Transverse colon (tissue), 4 donors: ENCODE results near the gene PIGX. TPM values are rescaled to one million over a fixed set of nuclear protein-coding genes. Genes with fewer than 3 reads are reported as not detected.
"Not testable (repeated sequence)": the region's sequence is repeated elsewhere in the genome, so short reads cannot be mapped to it uniquely, and the experiment has no call there.

Experiments
- DNase-seq: peaks from one replicate; pipeline ENCODE4 v3.0.0-alpha.2; 2019
- H3K27ac ChIP-seq, 4 donors: fragments of 200-600 bp; sonication (generic); 2 replicates each; pipeline ENCODE4 v1.5.1; 2016 to 2018; ENCODE audit warnings: inconsistent platforms in 4 of 4
- H3K27me3 ChIP-seq: fragments of 200-600 bp; sonication (generic); 2 replicates; pipeline ENCODE4 v1.5.1; 2017; ENCODE audit warnings: inconsistent platforms
- H3K36me3 ChIP-seq, 4 donors: fragments of 200-600 bp; sonication (generic); 2 replicates each; pipeline ENCODE4 v1.5.1; 2017 to 2019; ENCODE audit warnings: inconsistent platforms in 4 of 4
- H3K4me1 ChIP-seq, 4 donors: fragments of 200-600 bp; sonication (generic); 2 replicates each; pipeline ENCODE4 v1.5.1; 2017 to 2020; ENCODE audit warnings: inconsistent platforms in 4 of 4
- H3K4me3 ChIP-seq, 4 donors: fragments of 200-600 bp; sonication (generic); 1 replicate in 1 of 4; 2 replicates in 3 of 4; pipeline versions ENCODE4 v1.5.1 to v1.6.1; 2017 to 2019; ENCODE audit warnings: inconsistent platforms in 4 of 4
- H3K9me3 ChIP-seq, 2 donors: fragments of 200-600 bp; sonication (generic); 2 replicates each; pipeline ENCODE4 v1.5.1; 2017 to 2019; ENCODE audit warnings: inconsistent platforms in 2 of 2
- CTCF ChIP-seq, 5 experiments: fragments of 200-600 bp in 3 of 5; fragments of 450-650 bp in 2 of 5; sonication (generic) in 3 of 5; IDR thresholded peaks; 1 replicate in 2 of 5; 2 replicates in 3 of 5; pipeline ENCODE4 v1.5.1; 2016 to 2017; ENCODE audit warnings: antibody characterized with exemption in 5 of 5, inconsistent platforms in 3 of 5, mild to moderate bottlenecking in 2 of 5, moderate library complexity in 1 of 5
- EP300 ChIP-seq: sonication (generic); formaldehyde crosslinking; IDR thresholded peaks from one replicate; pipeline ENCODE4 v1.6.1; 2017; ENCODE audit warnings: antibody characterized with exemption, low read depth
- POLR2A ChIP-seq: fragments of 450-650 bp; IDR thresholded peaks from one replicate; pipeline ENCODE4 v1.6.1; 2016; ENCODE audit warnings: antibody characterized with exemption, mild to moderate bottlenecking, moderate library complexity
- POLR2AphosphoS5 ChIP-seq, 3 donors: sonication (generic); formaldehyde crosslinking; IDR thresholded peaks; one replicate each; pipeline ENCODE4 v1.6.1; 2016; ENCODE audit warnings: antibody characterized with exemption in 3 of 3
- WGBS, 2 donors: methylation state at CpG; one replicate each; pipeline ENCODE4 v1.1.5; 2018; ENCODE audit warnings: low coverage in 1 of 2; 5-methylcytosine and 5-hydroxymethylcytosine counted together
- in situ Hi-C, 4 donors: fragments of 200-750 bp; cut with MboI; loops; one replicate each; pipeline versions ENCODE4 v1.15.0 to v1.15.1; 2017; ENCODE audit warnings: low sequenced_read_pairs in 3 of 4, low pct_ligation_motif_present in 1 of 4, low pct_unique_long_range_greater_than_20kb in 1 of 4
- intact Hi-C: fragments of 100-400 bp; cut with DNase I; formaldehyde crosslinking; loops from one replicate; pipeline ENCODE4 v1.15.1; 2023; ENCODE audit warnings: low total_unique reads
- total RNA-seq, 4 donors: library from RNA; depleted of rRNA; stranded (reverse); fragments of >200 nt; gene quantifications; one replicate each; pipeline ENCODE4 v1.1.0, GENCODE V29; 2016

The PIGX gene
- total RNA-seq, 4 donors from 2014 or later = 4.0 to 36.3 (median 23.6) TPM

- H3K4me3 ChIP-seq = peak overlapping the region; percentile 92 to 95 (median 94)
- H3K27ac ChIP-seq = peak overlapping the region; percentile 99 to 100 (median 99)
- in situ Hi-C loops (no loop called here), intact Hi-C loops (no loop called here)
- no peaks in the 10 kb centered on the region for H3K27me3 ChIP-seq
- H3K9me3 ChIP-seq = no peaks in the 10 kb centered on the region
- H3K36me3 ChIP-seq = no peaks in the 10 kb centered on the region
- 9 to 14% methylated on average over 5 of the region's 5 CpGs for WGBS, 2 donors
- TF ChIP-seq POLR2A (no peak), CTCF (IDR thresholded peaks at IDR 0.05) (no peak), EP300 (no peak), POLR2AphosphoS5 (IDR thresholded peaks at IDR 0.05) (no peak)
- no peak for DNase-seq
- peaks cover 5 to 32% (median 16%) of the 10 kb centered on the region in 4 donors for H3K4me1 ChIP-seq
Observed at GRCh38 chr3:196741249-196741889, 29.2 kb downstream of the PIGX start.

GRCh38 chr3:196743569-196743968, 31.4 kb downstream of the PIGX start:
- in situ Hi-C loops, H3K27ac ChIP-seq, H3K4me3 ChIP-seq, intact Hi-C loops, H3K27me3 ChIP-seq, H3K36me3 ChIP-seq, H3K9me3 ChIP-seq, DNase-seq: not testable (repeated sequence)
- H3K4me1 ChIP-seq = peaks cover 5 to 36% (median 16%) of the 10 kb centered on the region in 4 donors
- WGBS, 2 donors = 92 to 95% methylated on average over 10 of the region's 10 CpGs

GRCh38 chr3:196749125-196749524, 36.9 kb downstream of the PIGX start:
- intact Hi-C loops (no loop called here), in situ Hi-C loops (no loop called here)
- Histone ChIP-seq H3K4me3 (no peak overlapping the region), H3K27me3 (no peaks in the 10 kb centered on the region), H3K27ac (no peak overlapping the region), H3K36me3 (peaks cover 0 to 1% (median 0%) of the 10 kb centered on the region in 4 donors), H3K9me3 (no peaks in the 10 kb centered on the region), H3K4me1 (peaks cover 0 to 22% (median 7%) of the 10 kb centered on the region in 4 donors)
- no peak for DNase-seq
- 80 to 84% methylated on average over 8 of the region's 8 CpGs for WGBS, 2 donors
- TF ChIP-seq EP300 (no peak), POLR2A (no peak), CTCF (IDR thresholded peaks at IDR 0.05) (no peak), POLR2AphosphoS5 (IDR thresholded peaks at IDR 0.05) (no peak)

GRCh38 chr3:196753201-196753600, 41.0 kb downstream of the PIGX start:
- Histone ChIP-seq H3K9me3 (peaks cover 0 to 6% of the 10 kb centered on the region in 2 donors), H3K27ac (peak overlapping the region in 1 of 4 donors; percentile 70), H3K27me3 (no peaks in the 10 kb centered on the region), H3K36me3 (no peaks in the 10 kb centered on the region), H3K4me1 (peaks cover 0 to 29% (median 15%) of the 10 kb centered on the region in 4 donors), H3K4me3 (no peak overlapping the region)
- DNase-seq = no peak
- TF ChIP-seq CTCF (IDR thresholded peaks at IDR 0.05) (no peak), EP300 (no peak), POLR2A (no peak), POLR2AphosphoS5 (IDR thresholded peaks at IDR 0.05) (no peak)
- intact Hi-C loops = no loop called here
- 94 to 100% methylated on average over 1 to 8 of the region's 8 CpGs for WGBS, 2 donors
- in situ Hi-C loops = no loop called here
